ENCODE results near the gene OR8D2. TPM values are rescaled to one million over a fixed set of nuclear protein-coding genes. Genes with fewer than 3 reads are reported as not detected.

OR8D2 gene
- total RNA-seq, 4 donors from 2014 or later, result not detected

DNA sequence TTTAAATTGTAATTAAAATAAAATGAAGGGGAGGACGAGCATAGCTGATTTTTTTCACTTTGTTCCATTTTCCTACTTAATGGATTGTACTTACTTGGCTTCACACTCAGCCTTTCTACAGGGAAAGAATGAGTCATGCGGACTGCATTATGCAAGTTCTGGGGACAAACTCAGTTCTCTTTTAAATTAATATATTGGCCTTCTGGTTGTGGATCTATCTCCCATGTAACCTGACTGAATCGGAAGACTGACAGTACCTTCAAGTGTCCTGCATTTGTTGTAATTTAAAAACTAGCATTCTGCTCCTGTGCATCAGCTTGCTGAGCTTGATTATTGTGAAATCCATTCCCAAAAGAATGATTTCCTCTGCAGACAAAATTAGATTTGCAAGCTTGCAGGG is 18.4 kb downstream of the OR8D2 start:
- no peak for TF ChIP-seq POLR2A (IDR thresholded peaks at IDR 0.05)
- TF ChIP-seq, protein P1, sequence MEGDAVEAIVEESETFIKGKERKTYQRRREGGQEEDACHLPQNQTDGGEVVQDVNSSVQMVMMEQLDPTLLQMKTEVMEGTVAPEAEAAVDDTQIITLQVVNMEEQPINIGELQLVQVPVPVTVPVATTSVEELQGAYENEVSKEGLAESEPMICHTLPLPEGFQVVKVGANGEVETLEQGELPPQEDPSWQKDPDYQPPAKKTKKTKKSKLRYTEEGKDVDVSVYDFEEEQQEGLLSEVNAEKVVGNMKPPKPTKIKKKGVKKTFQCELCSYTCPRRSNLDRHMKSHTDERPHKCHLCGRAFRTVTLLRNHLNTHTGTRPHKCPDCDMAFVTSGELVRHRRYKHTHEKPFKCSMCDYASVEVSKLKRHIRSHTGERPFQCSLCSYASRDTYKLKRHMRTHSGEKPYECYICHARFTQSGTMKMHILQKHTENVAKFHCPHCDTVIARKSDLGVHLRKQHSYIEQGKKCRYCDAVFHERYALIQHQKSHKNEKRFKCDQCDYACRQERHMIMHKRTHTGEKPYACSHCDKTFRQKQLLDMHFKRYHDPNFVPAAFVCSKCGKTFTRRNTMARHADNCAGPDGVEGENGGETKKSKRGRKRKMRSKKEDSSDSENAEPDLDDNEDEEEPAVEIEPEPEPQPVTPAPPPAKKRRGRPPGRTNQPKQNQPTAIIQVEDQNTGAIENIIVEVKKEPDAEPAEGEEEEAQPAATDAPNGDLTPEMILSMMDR (IDR thresholded peaks at IDR 0.05), result no peak
- 33 to 52% methylated on average over 3 of the region's 3 CpGs for WGBS, 2 donors
- intact Hi-C loops (cut with DNase I; ENCODE audit: low total_unique reads), result no loop called here
- no peak overlapping the region for H3K4me3 ChIP-seq (ENCODE audit: low read depth, poor library complexity, severe bottlenecking)
- DNase-seq (ENCODE audit: low spot score in 2 of 2), result no peak

GRCh38 chr11:124297921-124298320 is 22.1 kb downstream of the OR8D2 start:
- WGBS, 2 donors, result 78 to 81% methylated on average over 4 of the region's 4 CpGs
- intact Hi-C loops (cut with DNase I; ENCODE audit: low total_unique reads), result no loop called here
- H3K4me3 ChIP-seq (ENCODE audit: low read depth, poor library complexity, severe bottlenecking), result no peak overlapping the region
- no peak for DNase-seq (ENCODE audit: low spot score in 2 of 2)
- TF ChIP-seq, protein P1 (IDR thresholded peaks at IDR 0.05), result no peak
- TF ChIP-seq POLR2A (IDR thresholded peaks at IDR 0.05), result no peak

GRCh38 chr11:124296016-124296415 is 24.0 kb downstream of the OR8D2 start:
- no peak overlapping the region for H3K4me3 ChIP-seq (ENCODE audit: low read depth, poor library complexity, severe bottlenecking)
- TF ChIP-seq, protein P1 (IDR thresholded peaks at IDR 0.05), result no peak
- no peak for TF ChIP-seq POLR2A (IDR thresholded peaks at IDR 0.05)
- intact Hi-C loops (cut with DNase I; ENCODE audit: low total_unique reads), result no loop called here
- DNase-seq (ENCODE audit: low spot score in 2 of 2), result no peak

DNA sequence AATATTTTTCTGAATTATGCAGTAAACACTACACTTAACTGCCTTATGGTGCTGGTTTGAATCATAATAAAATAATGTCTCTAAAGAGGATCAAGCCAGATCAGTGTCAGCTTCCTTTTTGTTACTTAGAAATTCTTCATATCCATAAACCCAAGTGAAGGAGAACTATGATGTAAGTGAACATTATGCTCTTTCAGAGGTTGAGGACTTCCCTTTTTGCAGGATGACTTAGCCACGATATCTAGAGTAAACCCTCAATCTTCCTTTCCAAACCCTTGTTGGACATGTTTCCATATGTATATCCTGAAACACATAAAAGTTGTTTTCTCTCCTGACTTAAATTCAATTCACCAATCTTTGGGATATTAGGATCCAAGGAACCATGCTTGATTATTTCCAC is 25.3 kb downstream of the OR8D2 start:
- 54 to 65% methylated on average over 1 of the region's 1 CpG for WGBS, 2 donors
- no peak for DNase-seq (ENCODE audit: low spot score in 2 of 2)
- no peak overlapping the region for H3K4me3 ChIP-seq (ENCODE audit: low read depth, poor library complexity, severe bottlenecking)
- no peak for TF ChIP-seq POLR2A (IDR thresholded peaks at IDR 0.05)
- TF ChIP-seq, protein P1 (IDR thresholded peaks at IDR 0.05), result no peak
- intact Hi-C loops (cut with DNase I; ENCODE audit: low total_unique reads), result no loop called here

- no peak overlapping the region for H3K4me3 ChIP-seq (ENCODE audit: low read depth, poor library complexity, severe bottlenecking)
- WGBS, 2 donors, result 35 to 43% methylated on average over 3 of the region's 3 CpGs
- intact Hi-C loops (cut with DNase I; ENCODE audit: low total_unique reads), result no loop called here
- no peak for DNase-seq (ENCODE audit: low spot score in 2 of 2)
- TF ChIP-seq, protein P1 (IDR thresholded peaks at IDR 0.05), result no peak
- TF ChIP-seq POLR2A (IDR thresholded peaks at IDR 0.05), result no peak
Observed at GRCh38 chr11:124285610-124286344, 34.2 kb downstream of the OR8D2 start.

- DNase-seq (ENCODE audit: low spot score in 2 of 2), result no peak
- intact Hi-C loops (cut with DNase I; ENCODE audit: low total_unique reads), result no loop called here
- WGBS, 2 donors, result 37 to 59% methylated on average over 2 of the region's 2 CpGs
- no peak overlapping the region for H3K4me3 ChIP-seq (ENCODE audit: low read depth, poor library complexity, severe bottlenecking)
- TF ChIP-seq, protein P1 (IDR thresholded peaks at IDR 0.05), result no peak
- TF ChIP-seq POLR2A (IDR thresholded peaks at IDR 0.05), result no peak
Observed at GRCh38 chr11:124278261-124278660, 41.7 kb downstream of the OR8D2 start.

Measured in lower leg skin (tissue), 4 donors.